Parietal lobe (tissue), 1 donor: ENCODE data around the gene ACSL6. TPM values are rescaled to one million over a fixed set of nuclear protein-coding genes. Genes with fewer than 3 reads are reported as not detected.

Experiments used
- total RNA-seq: library from RNA; depleted of rRNA; stranded (reverse); fragments of >200 nt; gene quantifications from one replicate; pipeline ENCODE4 v1.2.3, GENCODE V29; 2014

ACSL6 gene
- 69.5 TPM for total RNA-seq

GRCh38 chr5:132011622-132012343 is at the start of gene ACSL6:
Gene ACSL6, minus strand, starts transcription at chr5:132011658. Its CDS starts 105 bp downstream, at chr5:132011553.

DNA sequence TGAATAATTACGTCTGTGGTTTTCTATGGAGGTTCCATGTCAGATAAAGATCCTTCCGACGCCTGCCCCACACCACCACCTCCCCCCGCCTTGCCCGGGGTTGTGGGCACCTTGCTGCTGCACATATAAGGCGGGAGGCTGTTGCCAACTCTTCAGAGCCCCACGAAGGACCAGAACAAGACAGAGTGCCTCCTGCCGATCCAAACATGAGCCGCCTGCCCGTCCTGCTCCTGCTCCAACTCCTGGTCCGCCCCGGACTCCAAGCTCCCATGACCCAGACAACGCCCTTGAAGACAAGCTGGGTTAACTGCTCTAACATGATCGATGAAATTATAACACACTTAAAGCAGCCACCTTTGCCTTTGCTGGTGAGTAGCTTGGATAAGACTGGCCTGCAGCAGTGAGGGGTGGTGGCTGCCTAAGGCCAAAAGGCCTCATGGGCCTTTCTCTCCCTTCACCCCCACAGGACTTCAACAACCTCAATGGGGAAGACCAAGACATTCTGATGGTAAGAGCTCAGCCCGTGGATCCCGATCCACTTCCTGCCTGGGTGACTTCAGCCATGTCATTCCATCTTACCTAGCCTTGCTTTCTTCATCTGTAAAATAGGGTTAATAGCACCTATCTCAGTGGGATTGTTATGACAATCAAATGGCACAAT is 49.2 kb upstream of the ACSL6 start, which contains the start of gene IL3:
Gene IL3 (plus strand): TSS at position 155 of the 661 bp plus-strand sequence. CDS start 52 bp downstream, at position 207.

GRCh38 chr5:131945551-131946168 is 65.8 kb downstream of the ACSL6 start, which contains the start of gene MEIKIN:
Gene MEIKIN, minus strand, starts transcription at chr5:131945663. Its CDS starts 158 bp downstream, at chr5:131945505.

Other genes with a start within 250 kb of the ACSL6 start
- 69.2 TPM for gene FNIP1, start 214.6 kb downstream of the ACSL6 start, total RNA-seq
- gene MEIKIN, start 66.0 kb downstream of the ACSL6 start, total RNA-seq: not detected
- not detected for gene IL3, start 49.0 kb upstream of the ACSL6 start, total RNA-seq
- not detected for gene CSF2, start 62.1 kb upstream of the ACSL6 start, total RNA-seq
- gene P4HA2, start 216.2 kb upstream of the ACSL6 start, total RNA-seq: 21.3 TPM
- gene PDLIM4, start 246.0 kb upstream of the ACSL6 start, total RNA-seq: 4.4 TPM